LNCaP clone FGC (cell line): ENCODE data around the gene CEP44.
"Not testable (repeated sequence)": the region's sequence is repeated elsewhere in the genome, so short reads cannot be mapped to it uniquely, and the experiment has no call there.

Source experiments
- DNase-seq: peaks from one replicate; pipeline ENCODE4 v3.0.0-alpha.2; 2011; ENCODE audit warnings: low read depth
- H3K4me3 ChIP-seq: 2 replicates; pipeline ENCODE4 v1.5.1; 2011; ENCODE audit warnings: mild to moderate bottlenecking, low read depth, low read length, control low read depth
- CTCF ChIP-seq: IDR thresholded peaks from 2 replicates; pipeline ENCODE4 v1.5.1; 2012; ENCODE audit warnings: mild to moderate bottlenecking; ENCODE audit not compliant: control insufficient read depth, insufficient read depth; ENCODE audit errors: extremely low read depth

CEP44 gene

GRCh38 chr4:174365018-174365587 lies 81.4 kb downstream of the CEP44 start:
- DNase-seq, result no peak
- no peak overlapping the region for H3K4me3 ChIP-seq
- TF ChIP-seq CTCF, result peak; percentile 39

- DNase-seq, result no peak
- TF ChIP-seq CTCF, result no peak
- H3K4me3 ChIP-seq, result no peak overlapping the region
Measured at GRCh38 chr4:174369985-174370384, 86.3 kb downstream of the CEP44 start.

GRCh38 chr4:174373821-174374220 lies 90.1 kb downstream of the CEP44 start:
- no peak for DNase-seq
- TF ChIP-seq CTCF, result no peak
- no peak overlapping the region for H3K4me3 ChIP-seq

- H3K4me3 ChIP-seq, result no peak overlapping the region
- DNase-seq, result no peak
- TF ChIP-seq CTCF, result no peak
Measured at GRCh38 chr4:174375422-174375821, 91.7 kb downstream of the CEP44 start.

GRCh38 chr4:174377613-174378012 lies 93.9 kb downstream of the CEP44 start:
- H3K4me3 ChIP-seq, result no peak overlapping the region
- no peak for TF ChIP-seq CTCF
- DNase-seq, result no peak

- DNase-seq, result no peak
- no peak for TF ChIP-seq CTCF
- H3K4me3 ChIP-seq, result no peak overlapping the region
Measured at GRCh38 chr4:174378951-174379350, 95.2 kb downstream of the CEP44 start.

- not testable (repeated sequence) for DNase-seq, H3K4me3 ChIP-seq
Measured at GRCh38 chr4:174380206-174380605, 96.5 kb downstream of the CEP44 start.
